GM18505 (cell line): ENCODE measurements around the gene TASOR.
"Not testable (repeated sequence)": the region's sequence is repeated elsewhere in the genome, so short reads cannot be mapped to it uniquely, and the experiment has no call there.

Experiments
- ATAC-seq: cut with Tn5 transposase; IDR thresholded peaks from one replicate; pipeline ENCODE4 v1.9.1; 2021; ENCODE audit not compliant: unreplicated experiment
- POLR2A ChIP-seq: IDR thresholded peaks from 4 replicates; pipeline ENCODE4 v1.6.1; 2011; ENCODE audit warnings: borderline replicate concordance; ENCODE audit not compliant: insufficient read depth, insufficient read length; ENCODE audit errors: extremely low read depth

Gene TASOR, protein sequence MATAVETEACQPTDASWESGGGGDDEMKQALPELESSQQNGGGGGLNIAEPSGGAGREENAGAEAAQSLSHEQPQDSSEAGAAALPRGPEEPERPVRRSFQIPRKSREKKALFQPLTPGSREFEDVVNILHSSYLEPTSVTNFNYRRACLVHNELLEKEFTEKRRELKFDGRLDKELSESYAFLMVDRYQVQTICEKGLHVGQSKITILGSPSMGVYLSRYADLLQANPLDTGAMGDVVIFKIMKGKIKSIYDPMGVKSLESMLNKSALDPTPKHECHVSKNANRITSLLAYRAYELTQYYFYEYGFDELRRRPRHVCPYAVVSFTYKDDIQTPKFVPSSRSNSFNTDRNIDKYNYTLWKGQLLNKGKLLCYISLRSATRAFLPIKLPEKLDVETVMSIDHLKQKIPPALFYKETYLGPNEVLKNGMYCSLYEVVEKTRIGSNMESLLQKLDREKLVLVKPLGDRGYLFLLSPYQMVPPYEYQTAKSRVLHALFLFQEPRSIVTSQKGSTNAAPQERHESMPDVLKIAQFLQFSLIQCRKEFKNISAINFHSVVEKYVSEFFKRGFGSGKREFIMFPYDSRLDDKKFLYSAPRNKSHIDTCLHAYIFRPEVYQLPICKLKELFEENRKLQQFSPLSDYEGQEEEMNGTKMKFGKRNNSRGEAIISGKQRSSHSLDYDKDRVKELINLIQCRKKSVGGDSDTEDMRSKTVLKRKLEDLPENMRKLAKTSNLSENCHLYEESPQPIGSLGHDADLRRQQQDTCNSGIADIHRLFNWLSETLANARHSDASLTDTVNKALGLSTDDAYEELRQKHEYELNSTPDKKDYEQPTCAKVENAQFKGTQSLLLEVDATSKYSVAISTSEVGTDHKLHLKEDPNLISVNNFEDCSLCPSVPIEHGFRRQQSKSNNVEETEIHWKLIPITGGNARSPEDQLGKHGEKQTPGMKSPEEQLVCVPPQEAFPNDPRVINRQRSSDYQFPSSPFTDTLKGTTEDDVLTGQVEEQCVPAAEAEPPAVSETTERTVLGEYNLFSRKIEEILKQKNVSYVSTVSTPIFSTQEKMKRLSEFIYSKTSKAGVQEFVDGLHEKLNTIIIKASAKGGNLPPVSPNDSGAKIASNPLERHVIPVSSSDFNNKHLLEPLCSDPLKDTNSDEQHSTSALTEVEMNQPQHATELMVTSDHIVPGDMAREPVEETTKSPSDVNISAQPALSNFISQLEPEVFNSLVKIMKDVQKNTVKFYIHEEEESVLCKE (N-terminal part only)

DNA sequence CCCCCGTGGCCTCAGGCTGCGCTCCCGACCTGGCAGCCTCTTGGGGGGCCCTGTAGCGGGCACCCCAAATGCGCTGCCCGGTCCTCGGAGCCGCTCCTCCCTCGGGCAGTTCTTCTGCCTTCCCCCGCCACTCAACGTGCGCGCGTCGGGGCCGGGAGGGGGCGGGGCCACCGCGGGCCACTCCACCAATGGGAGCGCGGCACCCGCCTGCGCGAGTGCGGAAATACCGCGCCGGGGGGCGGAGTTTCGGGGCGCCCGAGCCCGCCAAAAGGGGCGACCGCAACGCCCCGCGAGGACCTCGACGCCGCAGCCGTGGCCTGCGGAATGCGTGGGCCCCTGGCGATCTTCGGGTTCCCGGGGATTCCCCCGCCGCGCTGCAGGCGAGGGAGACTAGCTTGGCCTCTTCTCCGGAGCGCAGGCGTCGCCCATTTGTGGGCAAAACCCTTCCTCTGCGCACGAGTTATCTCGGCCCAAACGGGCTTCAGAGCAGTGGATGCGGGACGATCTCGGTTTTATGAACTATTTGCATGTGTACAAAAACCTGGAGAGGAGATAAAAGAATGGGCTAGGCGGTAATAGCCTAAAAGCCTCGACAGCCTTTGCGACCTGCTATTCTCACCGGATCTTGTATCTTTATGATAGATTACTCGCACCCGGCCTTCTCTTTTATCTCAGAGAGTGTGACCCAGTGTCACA, at the start of gene TASOR:
Gene TASOR, minus strand, starts transcription at position 144 of the 696 bp plus-strand sequence. CDS start 259 bp downstream, outside the sequence.
- ATAC-seq, result peak; percentile 79
- TF ChIP-seq POLR2A, result peak; percentile 80

DNA sequence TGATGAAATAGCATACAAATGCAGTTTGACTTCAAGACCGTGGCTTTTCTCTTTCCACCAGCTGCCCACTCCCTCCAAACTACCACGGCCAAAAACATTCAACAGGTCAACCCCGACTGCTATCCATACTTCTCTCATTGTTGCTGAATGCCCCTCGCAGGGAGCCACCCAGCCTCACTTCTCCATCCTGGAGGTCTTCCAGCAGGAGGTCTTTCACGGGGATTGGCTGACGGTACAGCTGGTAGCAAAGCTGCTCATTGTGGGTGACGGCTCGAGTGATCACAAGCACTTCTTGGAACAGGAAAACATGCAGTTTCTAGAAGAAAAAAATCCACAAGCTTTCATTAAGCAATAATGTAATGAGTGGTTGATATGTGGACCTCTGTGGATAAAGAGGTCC, 49.0 kb upstream of the TASOR start:
- TF ChIP-seq POLR2A, result no peak
- no peak for ATAC-seq

DNA sequence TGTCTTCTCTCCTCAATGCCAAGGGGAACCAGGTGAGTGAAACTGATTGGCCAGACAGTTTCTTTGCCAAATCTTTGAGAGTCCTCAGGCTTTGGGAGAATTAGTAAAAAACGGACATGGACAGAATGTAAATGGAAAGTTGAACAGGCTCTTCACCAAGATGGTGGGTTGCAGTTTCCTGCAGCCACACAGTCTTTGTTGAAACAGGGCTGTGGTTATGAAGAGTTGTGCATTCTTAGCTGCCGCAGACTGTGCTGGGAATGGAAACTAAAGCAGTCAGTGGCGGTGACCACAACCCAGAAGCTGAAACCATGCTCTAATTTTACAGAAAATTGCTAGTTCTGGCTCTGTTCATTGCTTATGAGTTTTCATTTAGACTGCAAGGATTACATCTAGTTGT, 42.1 kb upstream of the TASOR start:
- TF ChIP-seq POLR2A, result peak; percentile 26
- ATAC-seq, result peak; percentile 81

DNA sequence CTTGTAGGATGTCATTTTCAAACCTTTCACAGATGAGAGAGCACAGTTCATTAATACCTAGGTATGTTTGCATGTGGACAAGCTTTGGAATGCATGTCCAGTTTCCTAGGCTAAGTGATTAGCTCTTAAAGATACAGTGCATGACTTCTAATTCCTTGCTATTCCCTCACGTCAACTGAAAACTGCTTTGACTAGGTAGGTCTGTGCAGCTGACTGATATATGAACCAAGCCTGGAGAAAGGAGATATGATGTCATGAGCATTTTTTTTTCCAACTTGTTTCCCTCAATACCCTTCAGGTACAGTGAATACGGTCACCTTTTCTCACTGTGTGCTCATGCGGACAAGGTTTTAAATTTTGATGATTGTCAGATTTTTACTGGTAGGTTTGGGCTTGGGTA, 41.6 kb upstream of the TASOR start:
- ATAC-seq, result no peak
- TF ChIP-seq POLR2A, result no peak

DNA sequence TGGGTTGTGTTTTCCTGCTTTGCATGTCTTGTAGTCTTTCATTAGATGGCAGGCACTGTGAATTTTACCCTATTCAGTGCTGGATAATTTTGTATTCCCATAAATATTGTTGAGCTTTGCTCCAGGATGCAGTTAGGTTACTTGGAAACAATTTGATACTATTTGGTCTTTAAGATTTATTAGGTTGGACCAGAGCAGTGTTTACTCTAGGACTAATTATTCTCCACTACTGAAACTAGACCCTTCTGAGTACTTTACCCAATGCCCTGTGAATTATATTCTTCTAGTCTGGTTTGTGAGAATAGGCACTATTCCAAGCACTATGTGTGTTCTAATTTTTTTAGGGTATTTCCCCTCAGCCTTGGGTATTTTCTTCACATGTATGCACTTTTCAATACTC, 37.8 kb upstream of the TASOR start:
- ATAC-seq, result no peak
- no peak for TF ChIP-seq POLR2A

DNA sequence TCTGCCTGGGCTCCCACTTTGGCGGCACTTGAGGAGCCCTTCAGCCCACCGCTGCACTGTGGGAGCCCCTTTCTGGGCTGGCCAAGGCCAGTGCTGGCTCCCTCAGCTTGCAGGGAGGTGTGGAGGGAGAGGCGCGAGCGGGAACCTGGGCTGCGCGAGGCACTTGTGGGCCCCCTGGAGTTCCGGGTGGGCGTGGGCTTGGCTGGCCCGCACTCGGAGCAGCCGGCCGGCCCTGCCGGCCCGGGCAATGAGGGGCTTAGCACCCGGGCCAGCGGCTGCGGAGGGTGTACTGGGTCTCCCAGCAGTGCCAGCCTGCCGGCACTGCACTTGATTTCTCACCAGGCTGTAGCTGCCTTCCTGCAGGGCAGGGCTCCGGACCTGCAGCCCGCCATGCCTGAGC, 35.7 kb upstream of the TASOR start:
- ATAC-seq, result not testable (repeated sequence)

DNA sequence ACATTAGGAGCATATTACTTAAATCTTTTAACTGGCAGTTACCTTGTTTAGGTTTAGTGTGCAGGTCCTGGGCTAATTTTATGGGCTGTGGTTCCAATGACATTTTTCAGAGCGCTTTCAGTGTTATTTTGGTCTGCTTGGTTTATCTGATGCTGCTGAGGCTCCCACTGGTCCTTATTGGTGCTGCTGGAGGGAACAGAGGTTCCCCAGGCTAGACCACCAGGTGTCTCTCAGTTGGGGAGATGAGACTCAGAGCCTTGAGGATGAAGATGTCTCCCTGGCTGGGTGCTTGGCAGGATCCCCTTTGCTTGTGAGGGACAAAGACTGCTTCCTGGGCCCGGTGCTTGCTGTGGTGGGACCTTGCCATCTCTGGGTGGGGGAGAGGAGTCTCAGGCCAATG, 28.3 kb upstream of the TASOR start:
- ATAC-seq, result no peak
- TF ChIP-seq POLR2A, result no peak

DNA sequence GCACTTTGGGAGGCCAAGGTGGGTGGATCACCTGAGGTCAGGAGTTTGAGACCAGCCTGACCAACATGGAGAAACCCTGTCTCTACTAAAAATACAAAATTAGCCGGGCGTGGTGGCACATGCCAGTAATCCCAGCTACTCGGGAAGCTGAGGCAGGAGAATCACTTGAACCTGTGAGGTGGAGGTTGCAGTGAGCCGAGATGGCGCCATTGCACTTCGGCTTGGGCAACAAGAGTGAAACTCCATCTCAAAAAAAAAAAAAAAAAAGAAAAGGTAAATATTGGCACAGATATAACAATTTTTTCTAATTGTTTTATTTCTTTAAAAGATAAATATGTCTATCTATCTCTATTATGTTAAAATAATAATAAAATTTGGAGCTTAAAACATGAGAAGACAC, 24.3 kb upstream of the TASOR start:
- not testable (repeated sequence) for ATAC-seq

DNA sequence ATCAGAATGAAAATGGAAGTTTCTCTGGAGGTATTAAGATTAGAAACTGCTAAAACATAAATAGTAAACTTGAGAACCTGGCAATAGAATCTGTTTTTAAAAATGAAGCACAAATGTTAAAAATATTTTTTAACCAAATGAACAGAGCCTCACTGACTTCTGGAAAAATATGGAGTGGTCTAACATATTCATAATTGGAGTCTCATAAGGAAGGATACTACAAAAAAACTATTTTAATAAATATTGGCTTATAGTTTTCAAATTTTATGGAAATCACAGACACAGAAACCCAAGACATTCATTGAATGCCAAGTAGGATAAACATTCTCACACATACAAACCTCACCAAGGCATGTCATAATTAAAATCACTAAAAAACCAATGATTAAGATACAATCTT, 23.6 kb upstream of the TASOR start:
- no peak for TF ChIP-seq POLR2A
- no peak for ATAC-seq

DNA sequence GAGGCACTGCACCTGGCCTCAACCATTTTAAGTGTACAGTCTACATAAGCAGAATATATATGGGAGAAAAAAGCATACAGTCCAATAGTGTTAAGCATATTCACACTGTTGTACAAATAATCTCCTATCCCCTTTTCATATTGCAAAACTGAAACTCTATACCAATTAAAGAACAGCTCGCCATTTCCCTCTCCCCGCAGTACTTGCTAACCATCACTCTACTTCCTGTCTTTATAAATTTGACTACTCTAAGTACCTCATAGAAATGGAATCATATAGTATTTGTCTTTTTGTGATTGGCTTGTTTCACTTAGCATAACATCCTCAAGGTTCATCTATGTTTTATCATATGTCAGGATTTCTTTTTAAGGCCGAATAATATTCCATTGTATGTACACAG, 21.6 kb upstream of the TASOR start:
- no peak for ATAC-seq
- no peak for TF ChIP-seq POLR2A

DNA sequence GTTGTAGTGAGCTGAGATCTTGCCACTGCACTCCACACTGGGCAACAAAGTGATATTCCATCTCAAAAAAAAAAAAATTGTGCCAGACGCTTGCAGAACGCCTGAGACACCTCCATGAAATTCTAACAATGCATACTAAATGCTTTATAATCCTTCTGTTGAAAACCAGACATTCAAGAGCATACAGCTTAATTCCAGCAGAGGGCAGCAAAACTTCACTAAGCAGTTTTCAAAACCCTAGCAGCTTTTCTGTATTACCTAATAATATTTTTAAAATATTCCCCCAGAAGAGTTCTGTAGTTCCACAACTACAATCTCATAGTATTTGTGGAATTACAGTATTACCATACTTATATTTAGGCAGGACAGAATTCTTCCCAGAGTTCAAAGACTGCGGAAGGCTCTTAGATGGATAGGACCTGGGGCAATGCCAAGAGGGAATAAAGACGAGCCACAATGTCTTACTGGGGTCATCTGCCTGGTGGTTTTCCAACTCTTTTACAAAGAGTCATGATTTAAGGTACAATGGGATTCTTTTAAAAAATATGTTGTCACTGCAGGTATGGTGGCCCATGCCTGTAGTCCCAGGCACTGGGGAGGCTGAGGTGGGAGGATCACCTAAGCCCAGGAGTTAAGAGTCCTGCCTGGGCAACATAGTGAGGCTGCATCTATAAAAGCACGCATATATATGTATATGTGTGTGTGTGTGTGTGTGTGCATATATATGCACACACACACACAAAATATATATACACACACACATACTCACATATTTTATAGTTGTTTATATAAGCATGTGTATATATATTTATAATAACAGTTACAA, 19.6 kb upstream of the TASOR start:
- no peak for ATAC-seq
- TF ChIP-seq POLR2A, result no peak

DNA sequence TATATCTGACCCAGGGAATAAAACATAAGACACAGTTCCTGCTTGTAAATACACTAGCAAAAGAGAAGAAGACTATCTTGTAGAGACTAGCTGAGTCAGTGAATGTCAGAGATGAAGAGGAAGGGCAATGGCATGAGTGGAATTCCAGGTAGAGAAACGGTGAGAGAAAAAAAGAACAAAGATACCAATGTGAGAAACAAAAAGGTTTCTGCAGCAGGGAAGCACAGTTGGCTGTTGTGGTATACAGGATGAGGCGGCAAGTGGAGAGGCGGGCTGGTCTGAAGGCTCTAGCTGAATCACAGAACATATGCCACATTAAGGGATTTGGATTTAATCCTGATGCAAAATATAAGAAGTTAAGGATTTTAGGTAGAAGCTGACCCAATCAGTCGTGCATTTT, 17.1 kb upstream of the TASOR start:
- no peak for ATAC-seq
- TF ChIP-seq POLR2A, result no peak

DNA sequence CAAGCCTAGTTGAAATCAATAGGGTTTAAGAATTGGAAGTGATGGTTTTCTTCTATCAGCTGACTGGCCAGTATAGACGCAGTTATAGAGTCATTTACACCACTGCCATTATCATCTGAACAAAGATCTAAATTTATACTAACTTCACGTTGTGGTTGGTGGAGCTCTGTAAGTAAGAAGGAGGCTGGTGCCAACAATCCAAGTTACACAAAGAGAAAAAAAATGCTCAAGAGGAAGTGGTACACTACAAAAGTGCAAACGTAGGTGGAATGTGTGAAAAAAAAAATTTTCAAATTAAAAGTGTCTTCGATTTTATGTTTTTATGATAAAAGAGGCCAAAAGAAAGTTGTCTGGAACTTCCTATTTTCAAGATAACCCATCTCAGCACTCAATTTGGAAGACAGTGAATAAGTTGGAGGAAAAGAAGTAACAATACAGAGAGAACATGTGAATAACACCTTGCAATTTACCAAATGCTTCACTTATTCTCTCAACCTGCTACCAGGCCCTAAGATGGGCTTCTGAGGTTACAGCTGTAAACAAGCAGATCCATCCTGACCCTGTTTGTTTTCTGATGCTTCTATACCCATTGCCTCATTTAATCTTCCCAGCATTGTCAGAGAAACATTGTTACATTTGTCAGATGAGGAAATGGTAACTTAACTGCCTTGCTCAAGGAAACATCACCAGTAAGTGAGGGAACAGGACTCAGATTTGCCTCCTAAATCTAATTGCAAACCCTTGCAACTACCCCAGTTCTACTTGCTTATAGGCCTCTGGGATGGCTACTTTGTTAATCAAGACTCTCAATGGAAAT, 12.0 kb upstream of the TASOR start:
- no peak for ATAC-seq
- no peak for TF ChIP-seq POLR2A
